ENCODE results near the gene IGF1. TPM values are rescaled to one million over a fixed set of nuclear protein-coding genes. Genes with fewer than 3 reads are reported as not detected.
A peak's percentile ranks its signal among the peaks of the same experiment; 100 is the strongest.

Gene IGF1
- total RNA-seq, 6 donors from 2014 or later = 1.0 to 23.9 (median 5.0) TPM

DNA sequence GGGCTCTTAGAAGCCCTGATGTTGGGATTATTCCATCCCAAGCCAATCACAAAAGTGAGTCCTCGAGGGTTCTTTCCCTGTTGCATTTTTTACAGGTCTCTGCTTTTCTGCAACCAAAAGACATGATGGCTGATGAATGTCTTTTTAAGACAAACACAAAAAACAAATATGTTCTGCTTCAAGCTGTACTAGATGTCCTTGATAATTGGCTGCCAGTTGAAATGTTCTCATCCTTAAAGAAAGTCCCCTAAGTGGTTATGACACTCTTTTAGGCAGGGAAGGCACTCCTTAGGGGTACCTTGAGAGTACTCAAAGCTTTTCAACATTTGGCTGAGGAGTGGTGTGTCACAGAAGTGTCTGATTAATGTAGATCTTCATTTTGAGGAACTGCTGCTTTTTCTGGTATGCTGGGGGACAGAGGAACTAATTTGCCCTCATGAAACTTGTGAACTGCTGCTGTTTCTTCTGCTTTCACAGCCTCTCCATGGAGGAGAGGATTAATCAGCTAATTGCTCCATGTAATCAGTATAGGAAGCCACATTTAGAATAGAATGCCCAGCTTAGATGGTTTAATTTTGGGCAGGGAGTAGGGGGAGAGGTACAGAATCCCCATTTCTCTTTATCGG is 22.8 kb upstream of the IGF1 start:
- TF ChIP-seq EP300 (IDR thresholded peaks at IDR 0.05) (no peak), POLR2AphosphoS5 (IDR thresholded peaks at IDR 0.05) (no peak), POLR2A (IDR thresholded peaks at IDR 0.05) (no peak)
- TF ChIP-seq, protein P1, sequence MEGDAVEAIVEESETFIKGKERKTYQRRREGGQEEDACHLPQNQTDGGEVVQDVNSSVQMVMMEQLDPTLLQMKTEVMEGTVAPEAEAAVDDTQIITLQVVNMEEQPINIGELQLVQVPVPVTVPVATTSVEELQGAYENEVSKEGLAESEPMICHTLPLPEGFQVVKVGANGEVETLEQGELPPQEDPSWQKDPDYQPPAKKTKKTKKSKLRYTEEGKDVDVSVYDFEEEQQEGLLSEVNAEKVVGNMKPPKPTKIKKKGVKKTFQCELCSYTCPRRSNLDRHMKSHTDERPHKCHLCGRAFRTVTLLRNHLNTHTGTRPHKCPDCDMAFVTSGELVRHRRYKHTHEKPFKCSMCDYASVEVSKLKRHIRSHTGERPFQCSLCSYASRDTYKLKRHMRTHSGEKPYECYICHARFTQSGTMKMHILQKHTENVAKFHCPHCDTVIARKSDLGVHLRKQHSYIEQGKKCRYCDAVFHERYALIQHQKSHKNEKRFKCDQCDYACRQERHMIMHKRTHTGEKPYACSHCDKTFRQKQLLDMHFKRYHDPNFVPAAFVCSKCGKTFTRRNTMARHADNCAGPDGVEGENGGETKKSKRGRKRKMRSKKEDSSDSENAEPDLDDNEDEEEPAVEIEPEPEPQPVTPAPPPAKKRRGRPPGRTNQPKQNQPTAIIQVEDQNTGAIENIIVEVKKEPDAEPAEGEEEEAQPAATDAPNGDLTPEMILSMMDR (IDR thresholded peaks at IDR 0.05) = no peak
- 52 to 61% methylated on average over 2 of the region's 2 CpGs for WGBS, 2 donors

DNA sequence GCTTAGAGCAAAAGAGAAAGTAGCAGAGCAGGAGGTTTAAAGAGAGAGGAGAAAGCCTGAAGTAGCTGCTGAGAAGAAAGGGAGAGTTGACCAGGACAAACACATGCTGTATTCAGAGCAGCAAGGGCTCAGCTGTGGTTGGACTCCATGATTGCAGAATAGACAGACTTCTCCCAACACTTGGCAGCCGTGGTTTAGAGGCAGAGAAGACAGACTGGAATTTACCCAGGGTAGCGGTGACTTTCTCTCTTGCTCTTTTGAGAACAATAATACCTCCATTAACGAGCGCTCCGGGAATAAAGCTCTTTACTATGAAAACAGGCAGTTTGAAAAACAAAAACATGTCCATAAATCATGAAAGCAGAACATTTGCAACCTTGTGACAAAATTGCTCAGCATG is 21.4 kb upstream of the IGF1 start:
- DNase-seq (no peak), ATAC-seq (ENCODE audit: low FRiP score in 2 of 2) (no peak)
- H3K27me3 ChIP-seq = no peaks in the 10 kb centered on the region
- no peaks in the 10 kb centered on the region for H3K9me3 ChIP-seq
- no peak overlapping the region for H3K4me3 ChIP-seq
- peaks cover 0 to 12% (median 0%) of the 10 kb centered on the region in 4 donors for H3K4me1 ChIP-seq
- H3K36me3 ChIP-seq = no peaks in the 10 kb centered on the region
- TF ChIP-seq, protein P1 (IDR thresholded peaks at IDR 0.05) = no peak
- TF ChIP-seq EP300 (IDR thresholded peaks at IDR 0.05) = no peak
- no peak for TF ChIP-seq POLR2A (IDR thresholded peaks at IDR 0.05)
- TF ChIP-seq POLR2AphosphoS5 (IDR thresholded peaks at IDR 0.05) = no peak
- H3K27ac ChIP-seq = no peak overlapping the region
- 67 to 72% methylated on average over 5 of the region's 5 CpGs for whole genome bisulfite sequencing, 2 donors

More for the DNA sequence above, 22.8 kb upstream of the IGF1 start:
- peak in 1 of 2 donors; percentile 60 for ATAC-seq (ENCODE audit: low FRiP score in 2 of 2)
- Histone ChIP-seq H3K27me3 (no peaks in the 10 kb centered on the region), H3K4me3 (no peak overlapping the region), H3K27ac (no peak overlapping the region), H3K9me3 (no peaks in the 10 kb centered on the region), H3K36me3 (no peaks in the 10 kb centered on the region), H3K4me1 (peaks cover 0 to 12% (median 0%) of the 10 kb centered on the region in 4 donors)
- no peak for DNase-seq

DNA sequence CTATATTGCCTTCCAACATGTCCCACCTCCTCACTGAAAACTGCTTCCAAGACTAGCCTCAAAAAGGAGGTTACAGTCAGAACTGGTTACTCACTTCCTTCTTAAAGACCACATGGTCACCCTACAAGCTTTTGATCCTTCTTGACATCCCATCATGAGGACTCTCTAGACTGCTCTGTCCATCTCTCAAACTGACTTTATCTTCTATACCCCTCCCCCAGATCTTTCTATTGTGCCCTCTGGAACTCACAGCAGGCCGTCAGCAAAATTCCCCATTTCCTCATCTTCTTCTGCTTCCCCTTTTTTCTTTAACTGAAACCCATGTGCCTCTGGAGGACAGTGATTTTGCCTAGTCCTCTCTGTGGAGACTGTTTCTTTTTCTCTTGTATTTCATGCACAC is 18.1 kb upstream of the IGF1 start:
- Histone ChIP-seq H3K27ac (no peak overlapping the region), H3K9me3 (no peaks in the 10 kb centered on the region), H3K27me3 (no peaks in the 10 kb centered on the region), H3K36me3 (no peaks in the 10 kb centered on the region), H3K4me3 (no peak overlapping the region), H3K4me1 (peaks cover 0 to 7% (median 0%) of the 10 kb centered on the region in 4 donors)
- ATAC-seq (ENCODE audit: low FRiP score in 2 of 2) = peak in 1 of 2 donors; percentile 65
- WGBS, 2 donors = 52 to 56% methylated on average over 1 of the region's 1 CpG
- TF ChIP-seq, protein P1 (IDR thresholded peaks at IDR 0.05) = no peak
- TF ChIP-seq EP300 (IDR thresholded peaks at IDR 0.05) (no peak), POLR2A (IDR thresholded peaks at IDR 0.05) (no peak), POLR2AphosphoS5 (IDR thresholded peaks at IDR 0.05) (no peak)
- DNase-seq = no peak

DNA sequence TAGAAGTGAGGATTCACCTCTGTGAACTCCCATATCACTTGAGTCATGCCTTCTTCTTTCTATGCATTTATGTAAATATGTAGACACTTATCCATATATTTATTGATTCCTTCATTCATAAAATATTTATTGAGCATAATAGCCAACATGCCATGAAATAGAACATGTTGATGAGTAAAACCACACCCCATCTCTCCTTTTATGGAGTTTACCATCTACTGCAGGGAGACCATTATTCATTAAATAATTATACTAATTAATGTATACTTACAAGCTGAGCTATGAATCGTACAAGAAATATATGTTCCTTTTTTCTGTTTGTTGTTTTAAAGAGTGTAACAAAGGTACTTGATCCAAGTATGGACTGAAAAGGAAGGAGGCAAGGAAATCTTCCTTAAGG is 17.4 kb upstream of the IGF1 start:
- no peak for TF ChIP-seq POLR2A (IDR thresholded peaks at IDR 0.05)
- no peak for TF ChIP-seq EP300 (IDR thresholded peaks at IDR 0.05)
- TF ChIP-seq, protein P1 (IDR thresholded peaks at IDR 0.05) = no peak
- TF ChIP-seq POLR2AphosphoS5 (IDR thresholded peaks at IDR 0.05) = no peak
- ATAC-seq (ENCODE audit: low FRiP score in 2 of 2) (no peak), DNase-seq (no peak)
- Histone ChIP-seq H3K4me1 (peaks cover 0 to 4% (median 0%) of the 10 kb centered on the region in 4 donors), H3K9me3 (no peaks in the 10 kb centered on the region), H3K4me3 (no peak overlapping the region), H3K36me3 (no peaks in the 10 kb centered on the region), H3K27ac (no peak overlapping the region), H3K27me3 (no peaks in the 10 kb centered on the region)
- 81 to 83% methylated on average over 1 of the region's 1 CpG for WGBS, 2 donors

DNA sequence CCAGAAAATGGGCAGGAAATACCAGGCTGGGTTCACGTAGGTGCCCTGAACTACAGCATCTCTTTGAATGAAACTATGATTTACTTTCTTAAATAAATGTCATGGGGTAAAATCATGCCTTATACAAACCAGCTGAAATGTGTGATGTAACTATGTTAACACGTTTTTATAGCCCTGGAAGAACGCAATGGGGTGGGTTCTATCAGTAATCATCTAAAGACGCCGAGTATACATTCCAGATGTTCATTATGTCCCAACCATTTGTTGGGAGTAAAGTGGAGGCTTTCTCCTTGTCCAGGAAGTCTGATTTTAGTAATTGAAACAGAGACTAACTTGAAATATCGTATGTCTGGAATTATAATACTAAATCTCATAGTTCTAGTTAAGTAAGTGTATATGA is 16.2 kb upstream of the IGF1 start:
- WGBS, 2 donors = 69 to 73% methylated on average over 6 of the region's 6 CpGs
- H3K27me3 ChIP-seq = no peaks in the 10 kb centered on the region
- H3K4me1 ChIP-seq = no peaks in the 10 kb centered on the region
- H3K27ac ChIP-seq = no peak overlapping the region
- DNase-seq (no peak), ATAC-seq (ENCODE audit: low FRiP score in 2 of 2) (no peak)
- no peak for TF ChIP-seq POLR2AphosphoS5 (IDR thresholded peaks at IDR 0.05)
- TF ChIP-seq, protein P1 (IDR thresholded peaks at IDR 0.05) = no peak
- TF ChIP-seq EP300 (IDR thresholded peaks at IDR 0.05) = no peak
- H3K36me3 ChIP-seq = no peaks in the 10 kb centered on the region
- no peaks in the 10 kb centered on the region for H3K9me3 ChIP-seq
- no peak overlapping the region for H3K4me3 ChIP-seq

All from upper lobe of left lung (tissue), 6 donors.